Kidney epithelial cell (primary cell): ENCODE results near the gene KATNB1. TPM values are rescaled to one million over a fixed set of nuclear protein-coding genes. Genes with fewer than 3 reads are reported as not detected.

Source experiments
- DNase-seq: peaks from one replicate; pipeline ENCODE4 v3.0.0-alpha.2; 2010; ENCODE audit warnings: low read depth
- H3K27me3 ChIP-seq: 2 replicates; pipeline ENCODE4 v1.6.0; 2011; ENCODE audit warnings: low read length; ENCODE audit not compliant: control insufficient read depth, insufficient read depth
- H3K36me3 ChIP-seq: 2 replicates; pipeline ENCODE4 v1.5.1; 2011; ENCODE audit warnings: low read length; ENCODE audit not compliant: control insufficient read depth, insufficient read depth
- H3K4me3 ChIP-seq: 2 replicates; pipeline ENCODE4 v1.5.1; 2011; ENCODE audit warnings: low read depth, mild to moderate bottlenecking, control low read depth, low read length
- total RNA-seq: library from RNA; depleted of rRNA; stranded (reverse); fragments of >200 nt; gene quantifications from 2 replicates; pipeline ENCODE4 v1.2.3, GENCODE V29; 2015
- TF ChIP-seq, protein P1 (sequence below): IDR thresholded peaks from 2 replicates; pipeline ENCODE4 v1.5.1; 2011; ENCODE audit warnings: mild to moderate bottlenecking, moderate library complexity, low read length, control low read depth, inconsistent platforms; ENCODE audit not compliant: insufficient read depth, poor library complexity, severe bottlenecking

KATNB1 gene
- total RNA-seq, 1 donor from 2014 or later, result 26.3 TPM

GRCh38 chr16:57799600-57800199, 64.1 kb downstream of the KATNB1 start:
- Histone ChIP-seq H3K36me3 (no peaks in the 10 kb centered on the region), H3K4me3 (peak overlapping the region; percentile 1), H3K27me3 (no peaks in the 10 kb centered on the region)
- DNase-seq, result no peak
- TF ChIP-seq, protein P1, sequence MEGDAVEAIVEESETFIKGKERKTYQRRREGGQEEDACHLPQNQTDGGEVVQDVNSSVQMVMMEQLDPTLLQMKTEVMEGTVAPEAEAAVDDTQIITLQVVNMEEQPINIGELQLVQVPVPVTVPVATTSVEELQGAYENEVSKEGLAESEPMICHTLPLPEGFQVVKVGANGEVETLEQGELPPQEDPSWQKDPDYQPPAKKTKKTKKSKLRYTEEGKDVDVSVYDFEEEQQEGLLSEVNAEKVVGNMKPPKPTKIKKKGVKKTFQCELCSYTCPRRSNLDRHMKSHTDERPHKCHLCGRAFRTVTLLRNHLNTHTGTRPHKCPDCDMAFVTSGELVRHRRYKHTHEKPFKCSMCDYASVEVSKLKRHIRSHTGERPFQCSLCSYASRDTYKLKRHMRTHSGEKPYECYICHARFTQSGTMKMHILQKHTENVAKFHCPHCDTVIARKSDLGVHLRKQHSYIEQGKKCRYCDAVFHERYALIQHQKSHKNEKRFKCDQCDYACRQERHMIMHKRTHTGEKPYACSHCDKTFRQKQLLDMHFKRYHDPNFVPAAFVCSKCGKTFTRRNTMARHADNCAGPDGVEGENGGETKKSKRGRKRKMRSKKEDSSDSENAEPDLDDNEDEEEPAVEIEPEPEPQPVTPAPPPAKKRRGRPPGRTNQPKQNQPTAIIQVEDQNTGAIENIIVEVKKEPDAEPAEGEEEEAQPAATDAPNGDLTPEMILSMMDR, result no peak

DNA sequence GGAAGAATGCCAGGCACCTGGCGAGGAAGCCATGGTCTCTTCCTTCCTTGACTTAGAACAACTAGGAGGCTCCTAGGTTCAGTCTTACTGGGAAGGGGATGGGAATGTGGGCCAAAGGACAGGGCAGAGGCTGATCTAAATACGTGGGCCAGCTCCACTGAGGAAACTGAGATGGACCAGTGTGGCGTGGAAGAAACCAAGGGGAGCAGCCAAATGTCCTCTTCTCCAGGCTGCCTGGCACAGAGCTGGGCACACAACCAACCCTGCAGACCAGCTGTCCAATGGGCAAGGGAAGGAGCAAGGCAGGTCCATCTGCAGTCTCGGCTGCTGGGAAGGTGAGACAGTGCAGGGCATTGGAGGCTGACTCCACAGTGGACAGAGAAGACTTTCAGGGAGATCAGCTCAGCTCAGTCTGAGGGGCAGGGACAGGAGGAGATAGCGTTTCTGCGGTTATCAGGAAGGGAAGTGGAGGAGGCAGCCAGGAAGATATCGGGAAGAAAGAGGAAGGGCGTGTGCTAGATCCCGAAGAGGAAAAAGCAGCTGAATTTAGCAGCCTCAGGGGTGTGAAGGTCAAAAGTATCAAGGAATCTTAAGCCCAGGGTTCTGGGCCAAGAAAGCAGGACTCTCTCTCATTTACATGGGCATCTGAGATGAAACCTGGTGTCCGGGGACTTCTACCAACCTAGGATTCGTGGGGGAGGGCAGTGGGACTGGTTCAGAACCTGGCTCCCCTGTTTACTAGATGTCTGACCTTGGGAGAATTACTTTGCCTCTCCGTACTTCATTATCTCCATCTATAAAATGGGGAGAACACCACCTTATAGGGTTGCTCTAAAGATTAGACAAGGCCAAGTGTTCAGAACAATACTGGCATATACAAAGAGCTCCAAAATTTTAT, 64.9 kb downstream of the KATNB1 start:
- Histone ChIP-seq H3K4me3 (peak overlapping the region; percentile 61), H3K27me3 (no peaks in the 10 kb centered on the region), H3K36me3 (no peaks in the 10 kb centered on the region)
- TF ChIP-seq, protein P1, result no peak
- no peak for DNase-seq

- TF ChIP-seq, protein P1, result peak; percentile 13
- peak overlapping the region; percentile 61 for H3K4me3 ChIP-seq
- no peaks in the 10 kb centered on the region for H3K27me3 ChIP-seq
- no peak for DNase-seq
- H3K36me3 ChIP-seq, result no peaks in the 10 kb centered on the region
Observed at GRCh38 chr16:57801098-57801808, 65.7 kb downstream of the KATNB1 start.

GRCh38 chr16:57801809-57802340, 66.3 kb downstream of the KATNB1 start:
- no peaks in the 10 kb centered on the region for H3K36me3 ChIP-seq
- H3K27me3 ChIP-seq, result no peaks in the 10 kb centered on the region
- peak overlapping the region; percentile 61 for H3K4me3 ChIP-seq
- no peak for DNase-seq
- TF ChIP-seq, protein P1, result no peak

DNA sequence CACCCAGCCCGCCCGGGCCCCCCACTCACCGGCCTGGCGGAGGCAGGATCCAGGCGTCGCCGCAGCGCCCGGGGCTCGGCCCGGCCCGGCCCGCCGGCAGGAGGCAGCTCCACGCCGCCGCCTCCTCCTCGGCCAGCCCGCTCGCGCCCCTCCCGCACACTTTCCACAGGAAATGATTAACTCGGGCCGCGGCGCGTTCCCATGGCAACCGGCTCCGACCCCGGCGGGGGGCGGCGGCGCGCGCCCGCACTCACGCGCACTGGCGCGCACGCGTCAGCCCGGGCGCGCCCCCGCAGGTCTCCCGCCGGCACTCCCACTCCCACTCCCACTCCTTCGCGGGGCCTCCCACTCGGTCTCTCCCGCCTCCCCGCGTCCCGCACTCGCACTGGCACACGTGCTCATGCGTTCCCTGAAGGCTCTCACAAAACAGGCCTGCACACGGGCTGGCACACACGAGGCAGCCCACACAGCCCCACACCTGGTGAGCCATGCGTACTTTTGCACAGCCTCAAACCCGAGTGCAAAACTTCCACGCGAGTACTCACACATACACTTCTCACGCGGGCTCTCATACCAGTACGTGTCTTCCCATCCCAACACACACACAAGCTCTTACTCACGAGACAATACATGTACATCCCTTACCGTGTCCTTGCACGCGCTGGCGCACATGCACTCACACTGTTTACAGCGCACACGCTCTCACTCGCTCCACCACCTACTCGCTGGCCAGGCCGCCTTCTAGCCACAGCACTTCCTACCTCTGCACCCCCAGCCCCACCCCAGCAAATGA, 67.0 kb downstream of the KATNB1 start, which contains the start of gene KIFC3:
Gene KIFC3 (minus strand): TSS at position 151 of the 793 bp plus-strand sequence. CDS start 4,248 bp downstream, outside the sequence.
- DNase-seq, result no peak
- Histone ChIP-seq H3K27me3 (no peaks in the 10 kb centered on the region), H3K36me3 (no peaks in the 10 kb centered on the region), H3K4me3 (peak within 1 kb of the TSS; percentile 61)
- TF ChIP-seq, protein P1, result no peak
